DOHH2 (cell line): ENCODE results near the gene REL.
"Not testable (repeated sequence)": the region's sequence is repeated elsewhere in the genome, so short reads cannot be mapped to it uniquely, and the experiment has no call there.

ENCODE experiments used
- H3F3A ChIP-seq: fragments of 200-600 bp; sonication (generic), shearing (Covaris generic); 2 replicates; pipeline ENCODE4 v1.6.0; 2016; ENCODE audit warnings: antibody characterized with exemption, mild to moderate bottlenecking; ENCODE audit not compliant: control insufficient read depth, insufficient read depth
- H3K27ac ChIP-seq: fragments of 200-600 bp; sonication (generic); 2 replicates; pipeline ENCODE4 v1.5.1; 2014; ENCODE audit warnings: low read depth, mild to moderate bottlenecking, low read length, moderate library complexity
- H3K27me3 ChIP-seq: fragments of 200-600 bp; sonication (generic); 2 replicates; pipeline ENCODE4 v1.6.1; 2014; ENCODE audit warnings: mild to moderate bottlenecking, low read length, mixed read lengths; ENCODE audit not compliant: control insufficient read depth
- H3K36me3 ChIP-seq: fragments of 200-600 bp; sonication (generic); 2 replicates; pipeline ENCODE4 v1.6.1; 2014; ENCODE audit warnings: mild to moderate bottlenecking, low read length, moderate library complexity, mixed read lengths; ENCODE audit not compliant: control insufficient read depth
- H3K4me1 ChIP-seq: fragments of 200-600 bp; sonication (generic); 2 replicates; pipeline ENCODE4 v1.6.1; 2014; ENCODE audit warnings: mild to moderate bottlenecking, low read length, mixed read lengths; ENCODE audit not compliant: control insufficient read depth
- H3K4me2 ChIP-seq: fragments of 200-600 bp; sonication (generic); 2 replicates; pipeline ENCODE4 v1.6.0; 2014; ENCODE audit warnings: mild to moderate bottlenecking, low read length, moderate library complexity
- H3K4me3 ChIP-seq: fragments of 200-600 bp; sonication (generic); 2 replicates; pipeline ENCODE4 v1.5.1; 2014; ENCODE audit warnings: mild to moderate bottlenecking, low read length, mixed read lengths
- H3K79me2 ChIP-seq: fragments of 200-600 bp; sonication (generic); 2 replicates; pipeline ENCODE4 v1.6.1; 2014; ENCODE audit warnings: mild to moderate bottlenecking, low read length, mixed read lengths; ENCODE audit not compliant: control insufficient read depth
- H3K9me2 ChIP-seq: fragments of 200-600 bp; sonication (generic); replicated peaks from 2 replicates; pipeline ENCODE4 v1.6.1; 2014; ENCODE audit warnings: mild to moderate bottlenecking, low read length, mixed read lengths; ENCODE audit not compliant: control insufficient read depth
- H3K9me3 ChIP-seq: fragments of 200-600 bp; sonication (generic); 2 replicates; pipeline ENCODE4 v1.6.1; 2014; ENCODE audit warnings: antibody characterized with exemption, low read length, mixed read lengths; ENCODE audit not compliant: control insufficient read depth, insufficient read depth
- H4K20me1 ChIP-seq: fragments of 200-600 bp; sonication (generic); 2 replicates; pipeline ENCODE4 v1.6.0; 2014; ENCODE audit warnings: low read depth, mild to moderate bottlenecking, antibody characterized with exemption, low read length, moderate library complexity; ENCODE audit not compliant: control insufficient read depth, insufficient read depth
- CTCF ChIP-seq: fragments of 200-600 bp; sonication (generic); IDR thresholded peaks from one replicate; pipeline ENCODE4 v1.5.1; 2014; ENCODE audit warnings: antibody characterized with exemption, mild to moderate bottlenecking, low read depth, low read length; ENCODE audit not compliant: poor library complexity, severe bottlenecking
- EZH2phosphoT487 ChIP-seq: fragments of 200-600 bp; sonication (generic); IDR thresholded peaks from 2 replicates; pipeline ENCODE4 v1.6.1; 2017; ENCODE audit warnings: borderline replicate concordance, mild to moderate bottlenecking, antibody characterized with exemption, low read length, moderate library complexity, mixed read lengths

The REL gene

DNA sequence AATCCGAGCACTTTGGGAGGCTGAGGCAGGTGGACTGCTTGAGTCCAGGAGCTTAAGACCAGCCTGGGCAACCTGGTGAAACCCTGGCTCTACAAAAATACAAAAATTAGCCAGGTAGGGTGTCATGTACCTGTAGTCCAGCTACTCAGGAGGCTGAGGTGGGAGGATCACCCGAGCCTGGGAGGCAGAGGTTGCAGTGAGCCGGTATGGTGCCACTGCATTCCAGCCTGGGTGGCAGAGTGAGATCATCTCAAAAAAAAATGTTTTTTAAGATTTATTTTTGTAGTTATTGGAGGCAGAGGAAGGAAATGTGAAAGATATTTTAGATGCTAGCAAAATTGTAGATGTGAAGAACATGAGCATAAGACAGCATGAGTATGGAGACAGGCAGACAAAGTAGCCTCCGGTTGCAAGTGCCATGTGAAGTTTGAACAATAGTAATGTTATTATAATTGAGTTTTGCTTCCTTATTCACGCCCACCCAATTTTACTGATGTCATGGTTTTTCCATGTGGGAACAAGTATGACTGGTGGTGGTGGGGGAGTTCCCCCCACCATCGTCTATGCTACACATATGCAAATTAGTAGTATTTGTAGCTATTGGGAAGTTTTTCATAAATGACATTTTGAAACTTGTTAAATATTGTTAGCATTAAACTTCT lies 18.0 kb downstream of the REL start:
- Histone ChIP-seq H3K27ac (no peak overlapping the region), H3K27me3 (no peaks in the 10 kb centered on the region), H3F3A (peaks cover 44% of the 10 kb centered on the region), H3K36me3 (peaks cover 99% of the 10 kb centered on the region), H4K20me1 (peaks cover 22% of the 10 kb centered on the region; the same call in 1 of the 2 replicates), H3K4me2 (no peak overlapping the region), H3K4me3 (no peak overlapping the region), H3K9me3 (no peaks in the 10 kb centered on the region), H3K9me2 (no peaks in the 10 kb centered on the region), H3K79me2 (peaks cover 97% of the 10 kb centered on the region), H3K4me1 (peaks cover 25% of the 10 kb centered on the region)
- TF ChIP-seq EZH2phosphoT487: no peak
- no peak for TF ChIP-seq CTCF

GRCh38 chr2:60899892-60900249 lies 18.5 kb downstream of the REL start:
- peaks cover 24% of the 10 kb centered on the region for H3K4me1 ChIP-seq
- no peak overlapping the region for H3K4me3 ChIP-seq
- H3K27me3 ChIP-seq: no peaks in the 10 kb centered on the region
- H3K79me2 ChIP-seq: peaks cover 96% of the 10 kb centered on the region
- TF ChIP-seq EZH2phosphoT487: no peak
- no peak for TF ChIP-seq CTCF
- H3K27ac ChIP-seq: no peak overlapping the region
- H3K9me3 ChIP-seq: no peaks in the 10 kb centered on the region
- peaks cover 46% of the 10 kb centered on the region for H3F3A ChIP-seq
- H3K9me2 ChIP-seq: no peaks in the 10 kb centered on the region
- peaks cover 99% of the 10 kb centered on the region for H3K36me3 ChIP-seq
- H3K4me2 ChIP-seq: no peak overlapping the region
- peaks cover 20% of the 10 kb centered on the region; the same call in 1 of the 2 replicates for H4K20me1 ChIP-seq

GRCh38 chr2:60901296-60901695 lies 19.9 kb downstream of the REL start:
- not testable (repeated sequence) for H3K4me2 ChIP-seq, H3K27ac ChIP-seq, H3K9me2 ChIP-seq, H3K4me3 ChIP-seq, H3K27me3 ChIP-seq, H3K9me3 ChIP-seq
- peaks cover 48% of the 10 kb centered on the region for H3F3A ChIP-seq
- H3K79me2 ChIP-seq: peaks cover 96% of the 10 kb centered on the region
- H3K36me3 ChIP-seq: peaks cover 99% of the 10 kb centered on the region
- peaks cover 20% of the 10 kb centered on the region; the same call in 1 of the 2 replicates for H4K20me1 ChIP-seq
- peaks cover 18% of the 10 kb centered on the region for H3K4me1 ChIP-seq

DNA sequence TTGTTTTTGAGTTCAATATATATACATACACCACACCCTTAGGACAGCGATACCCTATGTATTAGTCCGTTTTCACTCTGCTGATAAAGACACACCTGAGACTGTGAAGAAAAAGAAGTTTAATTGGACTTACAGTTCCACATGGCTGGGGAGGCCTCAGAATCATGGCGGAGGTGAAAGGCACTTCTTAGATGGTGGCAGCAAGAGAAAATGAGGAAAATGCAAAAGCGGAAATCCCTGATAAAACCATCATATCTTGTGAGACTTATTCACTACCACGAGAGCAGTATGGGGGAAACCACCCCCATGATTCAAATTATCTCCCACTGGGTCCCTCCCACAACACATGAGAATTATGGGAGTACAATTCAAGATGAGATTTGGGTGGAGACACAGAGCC lies 24.5 kb downstream of the REL start:
- not testable (repeated sequence) for H3K9me2 ChIP-seq, H3K4me2 ChIP-seq, H4K20me1 ChIP-seq, H3K4me1 ChIP-seq, H3K27ac ChIP-seq, H3K9me3 ChIP-seq, H3K4me3 ChIP-seq, H3K27me3 ChIP-seq
- peaks cover 95% of the 10 kb centered on the region for H3K36me3 ChIP-seq
- peaks cover 91% of the 10 kb centered on the region for H3K79me2 ChIP-seq
- peaks cover 48% of the 10 kb centered on the region for H3F3A ChIP-seq
